ENCODE data around the gene FAP. TPM values are rescaled to one million over a fixed set of nuclear protein-coding genes. Genes with fewer than 3 reads are reported as not detected.

The FAP gene
- total RNA-seq, 4 donors from 2014 or later = 2.1 to 16.7 (median 8.9) TPM

DNA sequence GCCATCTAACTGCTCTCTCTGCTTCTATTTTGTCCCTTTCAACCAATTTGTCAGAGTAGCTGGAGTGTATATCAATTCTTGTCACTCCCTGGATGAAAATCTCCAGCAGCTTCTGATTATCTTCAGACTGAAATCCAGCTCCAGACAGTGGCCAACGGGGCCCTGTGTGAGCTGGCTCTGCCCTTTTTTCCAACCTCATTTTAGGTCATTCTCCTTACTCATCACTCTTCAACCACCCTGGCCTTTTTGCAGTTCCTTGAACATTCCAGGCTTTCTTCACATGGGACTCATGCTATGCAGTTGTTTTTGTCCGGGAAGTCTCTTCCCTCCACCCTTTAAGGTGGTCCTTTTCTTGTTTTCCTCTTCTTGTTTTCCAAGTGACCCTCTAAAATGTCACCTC lies 15.4 kb upstream of the FAP start:
- Histone ChIP-seq H3K4me3 (replicated peaks in 1 of 3) (no peak overlapping the region), H3K27ac (no peak overlapping the region), H3K4me1 (no peaks in the 10 kb centered on the region), H3K9me3 (no peaks in the 10 kb centered on the region), H3K27me3 (no peaks in the 10 kb centered on the region), H3K36me3 (no peaks in the 10 kb centered on the region)
- no peak for TF ChIP-seq POLR2A (IDR thresholded peaks at IDR 0.05)
- TF ChIP-seq, protein P1, sequence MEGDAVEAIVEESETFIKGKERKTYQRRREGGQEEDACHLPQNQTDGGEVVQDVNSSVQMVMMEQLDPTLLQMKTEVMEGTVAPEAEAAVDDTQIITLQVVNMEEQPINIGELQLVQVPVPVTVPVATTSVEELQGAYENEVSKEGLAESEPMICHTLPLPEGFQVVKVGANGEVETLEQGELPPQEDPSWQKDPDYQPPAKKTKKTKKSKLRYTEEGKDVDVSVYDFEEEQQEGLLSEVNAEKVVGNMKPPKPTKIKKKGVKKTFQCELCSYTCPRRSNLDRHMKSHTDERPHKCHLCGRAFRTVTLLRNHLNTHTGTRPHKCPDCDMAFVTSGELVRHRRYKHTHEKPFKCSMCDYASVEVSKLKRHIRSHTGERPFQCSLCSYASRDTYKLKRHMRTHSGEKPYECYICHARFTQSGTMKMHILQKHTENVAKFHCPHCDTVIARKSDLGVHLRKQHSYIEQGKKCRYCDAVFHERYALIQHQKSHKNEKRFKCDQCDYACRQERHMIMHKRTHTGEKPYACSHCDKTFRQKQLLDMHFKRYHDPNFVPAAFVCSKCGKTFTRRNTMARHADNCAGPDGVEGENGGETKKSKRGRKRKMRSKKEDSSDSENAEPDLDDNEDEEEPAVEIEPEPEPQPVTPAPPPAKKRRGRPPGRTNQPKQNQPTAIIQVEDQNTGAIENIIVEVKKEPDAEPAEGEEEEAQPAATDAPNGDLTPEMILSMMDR (IDR thresholded peaks at IDR 0.05) = no peak
- DNase-seq = no peak
- intact Hi-C loops (cut with DNase I) = no loop called here
- WGBS, 2 donors = 81 to 83% methylated on average over 2 of the region's 2 CpGs

DNA sequence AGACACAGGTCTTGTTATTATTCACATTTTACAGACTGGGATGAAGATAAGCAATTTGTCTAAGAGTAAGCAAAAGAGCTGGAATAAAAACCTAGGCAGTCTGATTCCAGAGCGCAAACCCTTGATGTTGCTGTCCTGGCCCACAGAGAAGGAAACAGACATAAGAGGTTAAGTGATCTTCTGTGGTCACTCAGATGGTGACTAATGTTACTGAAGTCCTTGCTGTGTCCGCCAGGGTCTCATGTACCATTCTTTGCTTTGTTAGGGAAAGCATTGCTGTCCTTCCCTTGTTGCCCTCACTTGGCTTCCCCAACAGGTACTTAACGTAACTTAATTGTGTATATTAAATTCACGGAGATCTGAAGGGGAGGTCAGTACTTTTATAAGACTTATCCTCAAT lies 14.9 kb upstream of the FAP start:
- H3K9me3 ChIP-seq = no peaks in the 10 kb centered on the region
- no peak overlapping the region for H3K27ac ChIP-seq
- no peak overlapping the region for H3K4me3 ChIP-seq (replicated peaks in 1 of 3)
- no peaks in the 10 kb centered on the region for H3K4me1 ChIP-seq
- no peaks in the 10 kb centered on the region for H3K27me3 ChIP-seq
- TF ChIP-seq POLR2A (IDR thresholded peaks at IDR 0.05) = no peak
- TF ChIP-seq, protein P1 (IDR thresholded peaks at IDR 0.05) = no peak
- no peak for DNase-seq
- no peaks in the 10 kb centered on the region for H3K36me3 ChIP-seq
- WGBS, 2 donors = 45 to 60% methylated on average over 4 of the region's 4 CpGs
- intact Hi-C loops (cut with DNase I) = no loop called here

DNA sequence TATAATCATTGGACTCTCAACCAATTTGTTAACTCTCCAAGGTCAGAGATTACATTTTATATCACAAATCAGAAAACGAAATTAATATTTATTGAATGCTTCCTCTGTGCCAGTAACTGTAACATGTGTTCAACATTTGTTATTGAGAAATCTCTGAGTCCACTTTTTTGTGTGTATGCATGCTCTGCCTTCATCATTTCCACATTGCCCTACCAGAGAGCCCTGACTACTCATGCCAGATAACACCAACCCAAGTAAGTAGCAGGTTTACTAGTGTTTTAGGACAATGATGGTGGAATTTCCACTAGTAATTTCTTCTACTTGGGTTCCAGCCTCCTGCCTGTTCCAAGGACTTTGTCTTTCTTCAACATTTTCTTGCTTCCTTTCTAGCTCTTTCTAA lies 14.2 kb upstream of the FAP start:
- H3K9me3 ChIP-seq = no peaks in the 10 kb centered on the region
- intact Hi-C loops (cut with DNase I) = no loop called here
- no peak for TF ChIP-seq POLR2A (IDR thresholded peaks at IDR 0.05)
- TF ChIP-seq, protein P1 (IDR thresholded peaks at IDR 0.05) = no peak
- WGBS, 2 donors = 67 to 69% methylated on average over 1 of the region's 1 CpG
- no peak for DNase-seq
- no peaks in the 10 kb centered on the region for H3K27me3 ChIP-seq
- H3K4me1 ChIP-seq = no peaks in the 10 kb centered on the region
- no peak overlapping the region for H3K27ac ChIP-seq
- no peak overlapping the region for H3K4me3 ChIP-seq (replicated peaks in 1 of 3)
- H3K36me3 ChIP-seq = no peaks in the 10 kb centered on the region

DNA sequence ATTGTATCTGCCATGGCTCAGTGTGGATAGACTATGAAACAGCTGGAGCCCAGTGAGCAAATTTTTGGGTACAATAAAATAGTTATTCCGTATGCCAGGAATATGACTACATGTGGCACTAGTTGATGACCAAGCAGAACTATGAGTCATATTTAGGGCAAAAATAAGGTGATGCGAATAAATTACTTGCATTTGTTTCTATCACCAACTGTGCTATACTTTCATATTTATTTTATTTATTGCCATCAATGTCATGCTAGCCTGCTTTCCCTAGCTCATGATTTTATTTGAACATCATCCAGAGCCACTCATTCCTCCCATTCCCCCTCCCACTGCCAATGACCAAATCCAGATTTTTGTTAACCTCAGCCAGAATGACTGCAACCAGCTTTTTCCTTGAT lies 13.3 kb upstream of the FAP start:
- Histone ChIP-seq H3K4me1 (no peaks in the 10 kb centered on the region), H3K4me3 (replicated peaks in 1 of 3) (no peak overlapping the region), H3K9me3 (no peaks in the 10 kb centered on the region), H3K27me3 (no peaks in the 10 kb centered on the region), H3K36me3 (no peaks in the 10 kb centered on the region), H3K27ac (no peak overlapping the region)
- WGBS, 2 donors = 80 to 97% methylated on average over 2 of the region's 2 CpGs
- no peak for TF ChIP-seq POLR2A (IDR thresholded peaks at IDR 0.05)
- TF ChIP-seq, protein P1 (IDR thresholded peaks at IDR 0.05) = no peak
- intact Hi-C loops (cut with DNase I) = no loop called here
- no peak for DNase-seq

DNA sequence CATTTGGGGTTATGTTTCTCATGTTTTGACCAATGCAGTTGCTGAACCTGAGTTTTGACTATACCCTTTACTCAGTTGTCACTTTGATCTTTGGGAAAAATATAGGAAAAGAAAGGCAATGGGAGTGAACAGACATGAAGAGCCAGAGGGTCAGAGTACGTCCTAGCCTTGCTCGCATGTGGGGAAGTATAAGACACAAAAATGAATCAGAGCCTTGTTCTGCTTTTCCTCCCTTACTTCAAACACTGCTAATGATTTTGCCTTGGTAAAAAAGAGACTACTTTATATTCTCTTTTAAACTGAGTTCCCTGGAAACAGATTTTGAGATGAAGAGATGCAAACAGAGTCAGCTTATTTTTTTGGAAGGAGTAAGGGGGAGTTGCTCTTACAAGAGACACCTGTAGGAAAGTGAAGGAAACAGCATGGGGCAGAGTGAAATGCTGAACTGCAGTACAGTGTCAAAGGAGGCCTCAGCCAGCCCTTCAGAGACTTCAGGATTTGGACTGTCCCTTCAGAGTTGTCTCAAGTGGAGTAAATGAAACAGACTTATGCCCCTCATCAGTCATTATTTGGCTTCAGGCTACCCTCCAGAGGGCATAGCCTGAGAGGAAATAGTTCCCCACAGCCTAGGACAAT lies 11.1 kb upstream of the FAP start:
- Histone ChIP-seq H3K4me1 (no peaks in the 10 kb centered on the region), H3K36me3 (no peaks in the 10 kb centered on the region), H3K9me3 (no peaks in the 10 kb centered on the region), H3K4me3 (replicated peaks in 1 of 3) (no peak overlapping the region), H3K27ac (no peak overlapping the region), H3K27me3 (no peaks in the 10 kb centered on the region)
- 67 to 93% methylated on average over 2 of the region's 2 CpGs for WGBS, 2 donors
- intact Hi-C loops (cut with DNase I) = no loop called here
- DNase-seq = no peak
- no peak for TF ChIP-seq POLR2A (IDR thresholded peaks at IDR 0.05)
- TF ChIP-seq, protein P1 (IDR thresholded peaks at IDR 0.05) = no peak

Measured in thyroid gland (tissue), 4 donors.